D341Med (cell line): Measurements from ENCODE around the gene TP53.

Experiments
- DNase-seq: peaks from one replicate; pipeline ENCODE4 v3.0.0; 2012; ENCODE audit warnings: low spot score

The TP53 gene

GRCh38 chr17:7687072-7687907, at the start of gene TP53:
Gene TP53, minus strand, starts transcription at chr17:7687490. Its CDS starts 10,896 bp downstream, at chr17:7676594.
- DNase-seq: peak; percentile 68

GRCh38 chr17:7732981-7733539, 45.8 kb upstream of the TP53 start:
- no peak for DNase-seq

- no peak for DNase-seq
These were observed 42.5 kb upstream of the TP53 start for GRCh38 chr17:7729816-7730215.

- no peak for DNase-seq
These were observed 40.6 kb upstream of the TP53 start for GRCh38 chr17:7727886-7728285.

- DNase-seq: no peak
These were observed 34.3 kb upstream of the TP53 start for GRCh38 chr17:7721612-7722011.

GRCh38 chr17:7720125-7720524, 32.8 kb upstream of the TP53 start:
- no peak for DNase-seq

GRCh38 chr17:7719661-7720060, 32.4 kb upstream of the TP53 start:
- no peak for DNase-seq

GRCh38 chr17:7717756-7718350, 30.6 kb upstream of the TP53 start:
- DNase-seq: no peak

- peak; percentile 90 for DNase-seq
These were observed 29.8 kb upstream of the TP53 start, which contains the start of gene DNAH2 for GRCh38 chr17:7716901-7717755. Gene DNAH2, plus strand, starts transcription at chr17:7717744. Its CDS starts 1,991 bp downstream, at chr17:7719735.

GRCh38 chr17:7715936-7716886, 28.9 kb upstream of the TP53 start:
- DNase-seq: no peak

GRCh38 chr17:7714721-7715594, 27.7 kb upstream of the TP53 start:
- no peak for DNase-seq

- DNase-seq: no peak
These were observed 26.5 kb upstream of the TP53 start for GRCh38 chr17:7713782-7714181.

- DNase-seq: no peak
These were observed 25.0 kb upstream of the TP53 start for GRCh38 chr17:7712111-7712771.

- no peak for DNase-seq
These were observed 23.9 kb upstream of the TP53 start for GRCh38 chr17:7711051-7711755.

- no peak for DNase-seq
These were observed 23.0 kb upstream of the TP53 start for GRCh38 chr17:7710301-7710700.

GRCh38 chr17:7709031-7709430, 21.7 kb upstream of the TP53 start:
- DNase-seq: no peak

- DNase-seq: no peak
These were observed 20.8 kb upstream of the TP53 start for GRCh38 chr17:7707858-7708750.

- DNase-seq: no peak
These were observed 20.2 kb upstream of the TP53 start for GRCh38 chr17:7707446-7707845.
